ENCODE data around the gene SGIP1. TPM values are rescaled to one million over a fixed set of nuclear protein-coding genes. Genes with fewer than 3 reads are reported as not detected.

Gene SGIP1
- total and polyA plus RNA-seq, 8 donors, result 6.8 to 16.6 (median 8.6) TPM

DNA sequence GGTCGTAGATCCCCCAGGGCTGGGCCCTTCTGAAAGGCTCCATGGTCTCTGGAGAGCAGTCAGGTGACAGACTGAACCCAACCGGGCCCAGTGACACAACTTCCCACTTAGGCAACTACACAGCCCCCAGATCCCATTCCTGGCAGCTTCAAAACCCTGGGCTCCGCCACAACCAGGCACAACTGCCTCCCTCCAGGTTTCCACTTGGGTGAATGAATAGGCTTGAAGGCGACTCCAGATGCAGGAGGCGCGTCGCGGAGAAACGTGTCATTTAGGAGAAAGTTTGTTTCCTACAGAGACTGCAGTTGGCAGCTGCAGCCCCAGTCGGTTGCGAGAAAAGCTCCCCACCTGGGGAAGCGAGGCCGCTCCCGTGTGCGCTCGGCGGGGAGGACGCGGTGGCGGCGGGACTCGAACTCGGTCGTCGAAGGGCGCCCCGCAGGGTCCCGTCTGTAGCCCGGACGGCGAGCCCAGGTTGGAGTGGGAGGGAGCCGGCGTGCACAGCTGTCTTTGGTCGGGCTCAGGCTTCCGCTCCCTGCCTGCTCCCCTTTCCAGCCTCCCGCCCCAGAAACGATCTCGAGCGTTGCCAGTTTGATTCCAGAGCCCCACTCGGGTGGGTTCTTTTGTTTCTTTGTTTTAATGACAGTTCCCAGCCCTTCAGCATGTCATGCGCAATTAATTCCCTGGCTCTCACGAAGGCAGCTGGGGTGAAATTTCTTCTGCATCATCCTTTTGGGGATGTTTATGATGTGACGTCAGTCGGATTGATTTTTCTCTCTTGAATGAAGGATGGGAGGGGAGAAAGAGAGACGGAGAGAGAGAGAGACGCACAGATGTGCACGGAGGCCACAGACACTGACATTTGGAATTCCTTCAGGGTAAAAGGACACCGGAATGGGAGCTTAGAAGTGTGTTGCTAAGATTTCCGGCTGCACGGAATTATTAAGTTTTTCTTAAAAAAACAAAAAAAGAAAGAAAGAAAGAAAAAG lies 862 bp upstream of the SGIP1 start:
- no peaks in the 10 kb centered on the region for H3K36me3 ChIP-seq
- H3K9me3 ChIP-seq, result no peaks in the 10 kb centered on the region
- ATAC-seq (peak; percentile 59), DNase-seq (peak in 3 of 4 donors; percentile 62 to 82 (median 64))
- peaks cover 4 to 17% of the 10 kb centered on the region in 2 donors for H3K4me1 ChIP-seq
- intact Hi-C loops (cut with DNase I), result no loop called here
- peak overlapping the region; percentile 55 to 71 for H3K27ac ChIP-seq
- H3K27me3 ChIP-seq, result peaks cover 9 to 43% of the 10 kb centered on the region in 2 donors
- TF ChIP-seq, protein P1, sequence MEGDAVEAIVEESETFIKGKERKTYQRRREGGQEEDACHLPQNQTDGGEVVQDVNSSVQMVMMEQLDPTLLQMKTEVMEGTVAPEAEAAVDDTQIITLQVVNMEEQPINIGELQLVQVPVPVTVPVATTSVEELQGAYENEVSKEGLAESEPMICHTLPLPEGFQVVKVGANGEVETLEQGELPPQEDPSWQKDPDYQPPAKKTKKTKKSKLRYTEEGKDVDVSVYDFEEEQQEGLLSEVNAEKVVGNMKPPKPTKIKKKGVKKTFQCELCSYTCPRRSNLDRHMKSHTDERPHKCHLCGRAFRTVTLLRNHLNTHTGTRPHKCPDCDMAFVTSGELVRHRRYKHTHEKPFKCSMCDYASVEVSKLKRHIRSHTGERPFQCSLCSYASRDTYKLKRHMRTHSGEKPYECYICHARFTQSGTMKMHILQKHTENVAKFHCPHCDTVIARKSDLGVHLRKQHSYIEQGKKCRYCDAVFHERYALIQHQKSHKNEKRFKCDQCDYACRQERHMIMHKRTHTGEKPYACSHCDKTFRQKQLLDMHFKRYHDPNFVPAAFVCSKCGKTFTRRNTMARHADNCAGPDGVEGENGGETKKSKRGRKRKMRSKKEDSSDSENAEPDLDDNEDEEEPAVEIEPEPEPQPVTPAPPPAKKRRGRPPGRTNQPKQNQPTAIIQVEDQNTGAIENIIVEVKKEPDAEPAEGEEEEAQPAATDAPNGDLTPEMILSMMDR (IDR thresholded peaks at IDR 0.05), result no peak
- H3K4me3 ChIP-seq, result peak overlapping the region; percentile 26 to 30

DNA sequence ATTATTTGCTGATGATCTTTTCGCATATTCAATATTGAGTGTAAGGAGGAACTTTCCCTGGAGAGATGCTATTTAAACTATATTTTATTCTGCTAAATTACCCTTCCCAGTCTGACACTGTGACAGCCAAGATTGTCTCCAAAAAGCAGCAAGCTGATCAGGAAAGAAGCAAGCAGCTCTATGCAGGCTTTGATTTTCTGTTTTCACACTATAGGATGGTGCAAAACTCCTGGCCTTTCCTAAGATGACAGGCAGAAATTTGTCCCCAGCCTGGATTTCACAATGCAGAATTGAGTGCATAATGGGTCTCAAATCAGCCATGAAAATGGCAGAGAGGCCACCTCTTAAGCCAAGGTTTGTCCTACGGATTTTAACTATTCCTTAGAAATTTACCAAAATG lies 1.1 kb downstream of the SGIP1 start:
- H3K9me3 ChIP-seq, result no peaks in the 10 kb centered on the region
- H3K4me1 ChIP-seq, result peaks cover 4 to 17% of the 10 kb centered on the region in 2 donors
- H3K27me3 ChIP-seq, result peaks cover 9 to 43% of the 10 kb centered on the region in 2 donors
- intact Hi-C loops (cut with DNase I), result no loop called here
- DNase-seq, result no peak
- peak overlapping the region in 1 of 2 donors; percentile 71 for H3K27ac ChIP-seq
- ATAC-seq, result no peak
- TF ChIP-seq, protein P1 (IDR thresholded peaks at IDR 0.05), result no peak
- peak overlapping the region in 1 of 2 donors; percentile 30 for H3K4me3 ChIP-seq
- no peaks in the 10 kb centered on the region for H3K36me3 ChIP-seq

GRCh38 chr1:66535853-66536252 lies 1.9 kb downstream of the SGIP1 start:
- DNase-seq, result no peak
- Histone ChIP-seq H3K4me1 (peaks cover 4 to 17% of the 10 kb centered on the region in 2 donors), H3K9me3 (no peaks in the 10 kb centered on the region), H3K27me3 (peaks cover 9 to 41% of the 10 kb centered on the region in 2 donors), H3K27ac (no peak overlapping the region), H3K36me3 (no peaks in the 10 kb centered on the region), H3K4me3 (peak overlapping the region in 1 of 2 donors; percentile 30)
- no peak for ATAC-seq
- intact Hi-C loops (cut with DNase I), result no loop called here
- TF ChIP-seq, protein P1 (IDR thresholded peaks at IDR 0.05), result no peak

DNA sequence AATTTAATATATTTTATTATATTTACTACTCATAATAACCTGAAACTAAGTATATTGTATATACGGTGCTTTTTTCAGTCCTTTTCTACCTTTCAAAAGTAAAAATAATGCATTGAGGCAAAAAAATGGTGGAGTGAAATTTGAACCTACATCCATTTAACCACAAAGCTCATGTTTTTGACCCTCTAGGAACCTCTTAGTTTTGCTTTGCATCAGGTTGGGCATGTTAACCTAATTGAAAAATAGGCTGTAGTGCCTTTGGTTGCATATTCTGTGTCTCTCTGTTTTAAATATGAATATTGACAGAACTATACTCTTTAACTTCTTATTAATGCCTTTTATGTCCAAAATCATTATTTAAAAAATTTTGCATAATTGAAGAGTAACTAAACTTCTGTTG lies 3.8 kb downstream of the SGIP1 start:
- TF ChIP-seq, protein P1 (IDR thresholded peaks at IDR 0.05), result no peak
- no peaks in the 10 kb centered on the region for H3K36me3 ChIP-seq
- no peak overlapping the region for H3K4me3 ChIP-seq
- DNase-seq (no peak), ATAC-seq (no peak)
- no peak overlapping the region for H3K27ac ChIP-seq
- H3K4me1 ChIP-seq, result peaks cover 4 to 13% of the 10 kb centered on the region in 2 donors
- intact Hi-C loops (cut with DNase I), result no loop called here
- H3K27me3 ChIP-seq, result peaks cover 6 to 24% of the 10 kb centered on the region in 2 donors
- H3K9me3 ChIP-seq, result no peaks in the 10 kb centered on the region

DNA sequence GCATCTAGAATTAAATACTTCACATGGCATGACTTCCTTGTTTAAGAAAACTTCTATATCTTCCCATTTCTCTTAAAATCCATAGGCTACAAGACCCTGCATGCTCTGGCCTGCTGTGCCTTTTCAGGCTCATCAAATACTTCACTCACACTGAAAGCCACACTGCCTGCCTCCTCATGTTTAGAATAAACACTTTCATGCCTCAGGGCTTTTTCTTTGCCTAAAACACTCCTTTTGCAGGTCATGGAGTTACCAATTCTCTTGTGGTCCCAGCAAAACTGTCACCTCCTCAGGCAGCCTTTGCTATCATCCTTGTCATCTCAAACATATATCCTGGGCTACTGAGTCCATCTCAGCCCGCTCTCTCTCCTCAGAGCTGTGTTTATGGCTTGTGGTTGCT lies 5.5 kb downstream of the SGIP1 start:
- intact Hi-C loops (cut with DNase I), result no loop called here
- no peaks in the 10 kb centered on the region for H3K9me3 ChIP-seq
- no peak for ATAC-seq
- peaks cover 0 to 5% of the 10 kb centered on the region in 2 donors for H3K4me1 ChIP-seq
- H3K27me3 ChIP-seq, result peaks cover 0 to 6% of the 10 kb centered on the region in 2 donors
- H3K27ac ChIP-seq, result no peak overlapping the region
- no peak overlapping the region for H3K4me3 ChIP-seq
- TF ChIP-seq, protein P1 (IDR thresholded peaks at IDR 0.05), result no peak
- H3K36me3 ChIP-seq, result no peaks in the 10 kb centered on the region
- no peak for DNase-seq
